ENCODE results near the gene FREM3. TPM values are rescaled to one million over a fixed set of nuclear protein-coding genes. Genes with fewer than 3 reads are reported as not detected.

The FREM3 gene
- total RNA-seq, 2 experiments from 2014 or later: not detected

GRCh38 chr4:143654571-143654970, 45.9 kb downstream of the FREM3 start:
- no peaks in the 10 kb centered on the region for H3K9me3 Mint-ChIP-seq (ENCODE audit: insufficient read depth)
- CTCF ChIA-PET: no interaction called here
- ATAC-seq (no peak), DNase-seq (no peak)
- no peaks in the 10 kb centered on the region for H3K27me3 Mint-ChIP-seq (ENCODE audit: low read depth)
- POLR2A ChIA-PET: no interaction called here
- no peak overlapping the region for H3K27ac Mint-ChIP-seq
- H3K36me3 Mint-ChIP-seq (ENCODE audit: low read depth): no peaks in the 10 kb centered on the region
- H3K4me3 Mint-ChIP-seq: no peak overlapping the region
- no peaks in the 10 kb centered on the region for H3K4me1 Mint-ChIP-seq (ENCODE audit: low read depth)

DNA sequence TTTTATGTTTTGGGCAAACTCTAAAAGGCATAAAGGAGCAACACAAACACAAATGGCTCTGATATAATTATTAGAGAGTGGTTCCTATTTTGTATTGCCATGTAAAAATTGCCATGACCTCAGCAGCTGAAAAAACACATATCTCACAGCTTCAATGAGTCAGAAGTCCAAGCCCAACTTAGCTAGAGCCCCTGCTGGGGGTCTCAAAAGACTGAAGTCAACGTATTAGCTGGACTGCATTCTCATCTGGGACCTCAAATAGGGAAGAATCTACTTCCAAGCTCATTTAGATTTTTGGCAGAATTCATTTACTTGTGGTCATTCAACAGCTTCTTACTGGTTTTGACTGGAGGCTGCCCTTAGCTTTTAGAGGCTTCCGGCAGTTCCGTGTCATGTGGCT, 47.4 kb downstream of the FREM3 start:
- ChIA-PET CTCF (no interaction called here), POLR2A (no interaction called here)
- DNase-seq (no peak), ATAC-seq (no peak)
- Mint-ChIP-seq H3K9me3 (ENCODE audit: insufficient read depth) (no peaks in the 10 kb centered on the region), H3K4me3 (no peak overlapping the region), H3K27ac (no peak overlapping the region), H3K4me1 (ENCODE audit: low read depth) (no peaks in the 10 kb centered on the region), H3K27me3 (ENCODE audit: low read depth) (no peaks in the 10 kb centered on the region), H3K36me3 (ENCODE audit: low read depth) (no peaks in the 10 kb centered on the region)

DNA sequence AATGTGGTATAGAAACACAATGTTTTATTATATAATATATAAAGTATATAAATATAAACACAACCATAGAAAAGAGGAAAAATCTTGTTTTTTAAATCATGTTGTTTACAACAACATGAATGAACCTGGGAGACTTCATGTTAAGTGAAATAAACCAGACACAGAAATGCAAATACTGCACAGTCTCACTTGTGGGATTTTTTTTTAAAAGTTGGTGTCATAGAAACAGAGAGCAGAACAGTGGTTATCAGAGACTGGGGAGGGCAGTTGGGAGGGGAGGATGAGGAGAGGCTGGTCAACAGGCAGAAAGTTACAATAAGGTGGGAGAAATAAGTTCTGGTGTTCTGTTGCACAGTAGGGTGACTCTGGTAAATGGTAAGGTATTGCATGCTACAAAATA, 57.1 kb downstream of the FREM3 start:
- H3K27ac Mint-ChIP-seq: no peak overlapping the region
- no peaks in the 10 kb centered on the region for H3K27me3 Mint-ChIP-seq (ENCODE audit: low read depth)
- no peaks in the 10 kb centered on the region for H3K36me3 Mint-ChIP-seq (ENCODE audit: low read depth)
- no peak overlapping the region for H3K4me3 Mint-ChIP-seq
- ATAC-seq: no peak
- peaks cover 10% of the 10 kb centered on the region for H3K9me3 Mint-ChIP-seq (ENCODE audit: insufficient read depth)
- ChIA-PET CTCF (no interaction called here), POLR2A (no interaction called here)
- DNase-seq: no peak
- H3K4me1 Mint-ChIP-seq (ENCODE audit: low read depth): no peaks in the 10 kb centered on the region

- Mint-ChIP-seq H3K9me3 (ENCODE audit: insufficient read depth) (peaks cover 10% of the 10 kb centered on the region), H3K27ac (no peak overlapping the region), H3K4me1 (ENCODE audit: low read depth) (no peaks in the 10 kb centered on the region), H3K4me3 (no peak overlapping the region), H3K27me3 (ENCODE audit: low read depth) (no peaks in the 10 kb centered on the region), H3K36me3 (ENCODE audit: low read depth) (no peaks in the 10 kb centered on the region)
- DNase-seq: no peak
- ChIA-PET POLR2A (no interaction called here), CTCF (no interaction called here)
- ATAC-seq: no peak
Observed at GRCh38 chr4:143642611-143643010, 57.9 kb downstream of the FREM3 start.

DNA sequence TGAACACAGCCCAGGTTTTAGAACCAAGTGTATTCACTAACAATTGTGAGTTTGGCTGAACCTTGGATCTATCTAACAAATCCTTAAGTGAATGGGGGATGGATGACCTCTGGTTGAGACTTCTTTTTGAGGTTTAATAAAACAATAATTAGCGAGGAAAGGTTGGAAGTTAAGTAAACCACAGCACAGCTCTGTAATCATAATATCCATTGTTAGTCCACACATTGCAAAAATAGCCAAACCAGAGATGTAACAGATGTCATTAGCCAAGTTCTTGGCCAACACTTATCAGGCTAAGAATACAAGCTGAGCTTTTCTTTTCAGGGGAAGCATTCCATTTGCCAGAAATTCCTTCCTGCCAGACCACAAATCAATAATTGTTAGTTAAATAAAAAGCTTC, 59.1 kb downstream of the FREM3 start:
- no peak overlapping the region for H3K27ac Mint-ChIP-seq
- no peak for ATAC-seq
- CTCF ChIA-PET: interaction anchor here (1.0 kb wide), 1 partner anchor 82 kb away, joined by 3 read pairs; no protein-coding TSS in a partner anchor

GRCh38 chr4:143634763-143635162, 65.7 kb downstream of the FREM3 start:
- no peaks in the 10 kb centered on the region for H3K9me3 Mint-ChIP-seq (ENCODE audit: insufficient read depth)
- ATAC-seq: no peak

More for the DNA sequence above, 59.1 kb downstream of the FREM3 start:
- POLR2A ChIA-PET: no interaction called here
- H3K9me3 Mint-ChIP-seq (ENCODE audit: insufficient read depth): peaks cover under 1% of the 10 kb centered on the region
- no peak overlapping the region for H3K4me3 Mint-ChIP-seq
- H3K27me3 Mint-ChIP-seq (ENCODE audit: low read depth): no peaks in the 10 kb centered on the region
- no peaks in the 10 kb centered on the region for H3K4me1 Mint-ChIP-seq (ENCODE audit: low read depth)
- no peak for DNase-seq
- no peaks in the 10 kb centered on the region for H3K36me3 Mint-ChIP-seq (ENCODE audit: low read depth)

GRCh38 chr4:143633833-143634232, 66.6 kb downstream of the FREM3 start:
- H3K36me3 Mint-ChIP-seq (ENCODE audit: low read depth): no peaks in the 10 kb centered on the region
- no peak overlapping the region for H3K4me3 Mint-ChIP-seq
- no peaks in the 10 kb centered on the region for H3K4me1 Mint-ChIP-seq (ENCODE audit: low read depth)
- CTCF ChIA-PET: no interaction called here
- no peaks in the 10 kb centered on the region for H3K9me3 Mint-ChIP-seq (ENCODE audit: insufficient read depth)
- ATAC-seq: no peak
- POLR2A ChIA-PET: no interaction called here
- no peak overlapping the region for H3K27ac Mint-ChIP-seq
- DNase-seq: no peak
- H3K27me3 Mint-ChIP-seq (ENCODE audit: low read depth): peaks cover 3% of the 10 kb centered on the region

More at GRCh38 chr4:143634763-143635162, 65.7 kb downstream of the FREM3 start:
- Mint-ChIP-seq H3K4me1 (ENCODE audit: low read depth) (no peaks in the 10 kb centered on the region), H3K27ac (no peak overlapping the region), H3K27me3 (ENCODE audit: low read depth) (peaks cover 3% of the 10 kb centered on the region), H3K4me3 (no peak overlapping the region), H3K36me3 (ENCODE audit: low read depth) (no peaks in the 10 kb centered on the region)
- POLR2A ChIA-PET: no interaction called here
- CTCF ChIA-PET: no interaction called here
- no peak for DNase-seq

GRCh38 chr4:143626134-143626911, 74.2 kb downstream of the FREM3 start:
- H3K4me1 Mint-ChIP-seq (ENCODE audit: low read depth): no peaks in the 10 kb centered on the region
- H3K27me3 Mint-ChIP-seq (ENCODE audit: low read depth): peaks cover 1% of the 10 kb centered on the region
- DNase-seq (no peak), ATAC-seq (no peak)
- no peak overlapping the region for H3K27ac Mint-ChIP-seq
- ChIA-PET CTCF (no interaction called here), POLR2A (no interaction called here)
- H3K9me3 Mint-ChIP-seq (ENCODE audit: insufficient read depth): no peaks in the 10 kb centered on the region
- no peak overlapping the region for H3K4me3 Mint-ChIP-seq
- H3K36me3 Mint-ChIP-seq (ENCODE audit: low read depth): no peaks in the 10 kb centered on the region

DNA sequence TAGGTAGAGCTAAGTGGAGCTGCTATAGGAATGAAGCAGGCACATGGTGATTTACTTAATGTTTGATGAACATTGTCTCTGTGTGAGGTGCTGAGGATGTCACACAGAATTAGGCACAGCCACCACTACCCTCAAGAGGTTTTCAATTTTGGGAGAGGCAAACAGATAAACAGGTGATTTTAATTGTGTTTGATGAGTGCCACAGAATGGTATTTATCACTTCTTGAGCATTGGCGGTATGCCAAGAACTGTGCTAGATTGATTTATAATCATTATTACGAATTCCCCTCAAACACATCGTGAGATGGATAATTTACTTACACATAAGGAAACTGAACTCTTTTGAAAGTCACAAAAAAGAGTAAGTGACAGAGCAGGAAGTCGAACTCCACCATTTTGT, 74.8 kb downstream of the FREM3 start:
- no peaks in the 10 kb centered on the region for H3K36me3 Mint-ChIP-seq (ENCODE audit: low read depth)
- H3K9me3 Mint-ChIP-seq (ENCODE audit: insufficient read depth): no peaks in the 10 kb centered on the region
- H3K4me1 Mint-ChIP-seq (ENCODE audit: low read depth): no peaks in the 10 kb centered on the region
- no peak overlapping the region for H3K27ac Mint-ChIP-seq
- peaks cover 1% of the 10 kb centered on the region for H3K27me3 Mint-ChIP-seq (ENCODE audit: low read depth)
- ChIA-PET POLR2A (no interaction called here), CTCF (no interaction called here)
- DNase-seq: no peak
- no peak for ATAC-seq
- no peak overlapping the region for H3K4me3 Mint-ChIP-seq

- Mint-ChIP-seq H3K4me1 (ENCODE audit: low read depth) (no peaks in the 10 kb centered on the region), H3K36me3 (ENCODE audit: low read depth) (no peaks in the 10 kb centered on the region), H3K27ac (no peak overlapping the region), H3K4me3 (no peak overlapping the region), H3K27me3 (ENCODE audit: low read depth) (peaks cover 10% of the 10 kb centered on the region), H3K9me3 (ENCODE audit: insufficient read depth) (no peaks in the 10 kb centered on the region)
- ATAC-seq: no peak
- ChIA-PET POLR2A (no interaction called here), CTCF (no interaction called here)
- DNase-seq: no peak
Observed at GRCh38 chr4:143623896-143624295, 76.6 kb downstream of the FREM3 start.

GRCh38 chr4:143618811-143619210, 81.7 kb downstream of the FREM3 start:
- peaks cover 4% of the 10 kb centered on the region for H3K9me3 Mint-ChIP-seq (ENCODE audit: insufficient read depth)
- peaks cover 24% of the 10 kb centered on the region for H3K27me3 Mint-ChIP-seq (ENCODE audit: low read depth)
- peaks cover 6% of the 10 kb centered on the region for H3K4me1 Mint-ChIP-seq (ENCODE audit: low read depth)
- ChIA-PET POLR2A (no interaction called here), CTCF (no interaction called here)
- H3K36me3 Mint-ChIP-seq (ENCODE audit: low read depth): no peaks in the 10 kb centered on the region
- ATAC-seq (no peak), DNase-seq (no peak)
- no peak overlapping the region for H3K4me3 Mint-ChIP-seq
- no peak overlapping the region for H3K27ac Mint-ChIP-seq

GRCh38 chr4:143617994-143618679, 82.3 kb downstream of the FREM3 start:
- ATAC-seq (no peak), DNase-seq (no peak)
- POLR2A ChIA-PET: no interaction called here
- Mint-ChIP-seq H3K27me3 (ENCODE audit: low read depth) (peaks cover 25% of the 10 kb centered on the region), H3K36me3 (ENCODE audit: low read depth) (no peaks in the 10 kb centered on the region), H3K9me3 (ENCODE audit: insufficient read depth) (peaks cover 4% of the 10 kb centered on the region), H3K27ac (no peak overlapping the region), H3K4me3 (no peak overlapping the region), H3K4me1 (ENCODE audit: low read depth) (peaks cover 6% of the 10 kb centered on the region)
- CTCF ChIA-PET: no interaction called here

All from activated CD8-positive, alpha-beta T cell treated with anti-CD3 and anti-CD28 coated beads, Interleukin-2, amount 10 ng/mL, durations not matched to agents 7 days and 5 days (primary cell).